ENCODE results near the gene SLC26A2. TPM values are rescaled to one million over a fixed set of nuclear protein-coding genes. Genes with fewer than 3 reads are reported as not detected.
"Not testable (repeated sequence)": the region's sequence is repeated elsewhere in the genome, so short reads cannot be mapped to it uniquely, and the experiment has no call there.

SLC26A2 gene
- total and polyA plus RNA-seq, 11 donors = 1.5 to 22.1 (median 6.8) TPM

DNA sequence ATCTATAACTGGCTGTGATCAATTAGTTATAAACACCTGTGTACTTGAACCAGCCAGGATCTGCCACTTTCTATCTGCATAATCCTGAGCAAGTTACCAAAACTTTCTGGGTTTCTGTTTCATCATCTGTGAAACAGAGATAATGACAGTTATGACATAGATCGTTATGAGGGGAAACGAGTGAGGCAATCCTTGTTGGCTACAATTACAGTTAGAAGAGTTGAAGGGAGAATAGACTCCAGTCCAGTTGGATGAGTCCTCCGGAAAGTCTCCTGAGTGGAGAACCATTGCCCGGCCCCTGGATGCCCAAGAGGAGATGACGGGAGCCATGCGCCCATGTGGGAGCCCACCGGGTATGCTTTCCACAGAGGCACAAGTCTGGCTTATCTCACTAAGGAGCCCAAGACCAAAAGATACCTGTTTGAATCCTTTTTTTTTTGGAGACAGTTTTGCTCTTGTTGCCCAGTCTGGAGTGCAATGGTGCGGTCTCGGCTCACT lies 20.4 kb upstream of the SLC26A2 start:
- H3K9me3 ChIP-seq = no peaks in the 10 kb centered on the region
- ATAC-seq (peak in 1 of 4 donors; percentile 35), DNase-seq (no peak)
- no peaks in the 10 kb centered on the region for H3K36me3 ChIP-seq
- WGBS, 4 donors = 76 to 82% (median 82%) methylated on average over 9 of the region's 9 CpGs
- intact Hi-C loops (cut with DNase I) = no loop called here
- no peak for TF ChIP-seq CTCF (IDR thresholded peaks at IDR 0.05)
- TF ChIP-seq POLR2A (IDR thresholded peaks at IDR 0.05) = no peak
- no peak overlapping the region for H3K27ac ChIP-seq
- H3K4me3 ChIP-seq = no peak overlapping the region
- no peaks in the 10 kb centered on the region for H3K27me3 ChIP-seq
- H3K4me1 ChIP-seq = peaks cover 0 to 29% (median 13%) of the 10 kb centered on the region in 12 donors

DNA sequence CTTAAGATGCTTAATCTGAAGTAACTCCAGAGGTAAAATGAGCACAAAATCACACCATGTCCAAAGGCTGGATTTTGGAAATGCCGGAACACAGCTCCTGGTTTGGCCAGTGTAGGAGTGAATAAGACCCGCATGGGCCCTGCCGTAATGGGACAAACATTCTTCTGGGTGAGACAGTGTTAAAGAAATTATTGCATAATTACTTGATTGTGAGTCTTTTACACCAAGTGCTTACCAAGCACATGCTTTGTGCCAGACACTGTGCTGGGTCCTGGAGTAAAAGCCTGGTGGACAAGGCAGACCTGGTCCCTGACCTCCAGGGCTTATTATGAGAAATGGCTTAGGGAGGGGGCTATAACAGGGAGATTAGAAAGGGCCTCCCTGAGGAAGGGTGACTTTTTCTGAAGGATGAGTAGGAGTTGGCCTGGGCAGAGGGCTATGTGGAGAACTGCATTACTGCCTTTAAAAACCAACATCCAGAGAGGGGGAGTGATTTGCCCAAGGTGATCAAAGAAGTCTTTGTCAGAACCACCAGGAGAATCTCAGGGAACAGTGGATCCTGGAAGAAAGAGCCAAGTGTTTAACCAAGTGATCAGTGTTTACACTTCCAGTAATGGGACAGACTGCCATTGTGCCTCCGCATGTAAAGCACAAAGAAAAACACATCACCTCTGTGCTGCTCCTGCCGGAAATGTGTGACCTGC lies 19.5 kb upstream of the SLC26A2 start:
- Histone ChIP-seq H3K4me1 (peaks cover 0 to 29% (median 13%) of the 10 kb centered on the region in 12 donors), H3K4me3 (no peak overlapping the region), H3K27me3 (no peaks in the 10 kb centered on the region), H3K9me3 (no peaks in the 10 kb centered on the region), H3K36me3 (no peaks in the 10 kb centered on the region), H3K27ac (no peak overlapping the region)
- DNase-seq = no peak
- WGBS, 4 donors = 71 to 93% (median 86%) methylated on average over 5 of the region's 5 CpGs
- TF ChIP-seq POLR2A (IDR thresholded peaks at IDR 0.05) = no peak
- TF ChIP-seq CTCF (IDR thresholded peaks at IDR 0.05) = no peak
- intact Hi-C loops (cut with DNase I) = no loop called here
- no peak for ATAC-seq

GRCh38 chr5:149941795-149942194 lies 18.8 kb upstream of the SLC26A2 start:
- no peak for DNase-seq
- Histone ChIP-seq H3K9me3 (no peaks in the 10 kb centered on the region), H3K27ac (no peak overlapping the region), H3K36me3 (no peaks in the 10 kb centered on the region), H3K4me3 (no peak overlapping the region), H3K27me3 (no peaks in the 10 kb centered on the region), H3K4me1 (peaks cover 0 to 29% (median 13%) of the 10 kb centered on the region in 12 donors)
- TF ChIP-seq CTCF (IDR thresholded peaks at IDR 0.05) = no peak
- no peak for TF ChIP-seq POLR2A (IDR thresholded peaks at IDR 0.05)
- no peak for ATAC-seq
- intact Hi-C loops (cut with DNase I) = no loop called here
- 86 to 96% (median 93%) methylated on average over 4 of the region's 4 CpGs for WGBS, 4 donors

GRCh38 chr5:149942199-149942598 lies 18.4 kb upstream of the SLC26A2 start:
- 89 to 98% (median 95%) methylated on average over 2 of the region's 2 CpGs for WGBS, 4 donors
- DNase-seq = no peak

DNA sequence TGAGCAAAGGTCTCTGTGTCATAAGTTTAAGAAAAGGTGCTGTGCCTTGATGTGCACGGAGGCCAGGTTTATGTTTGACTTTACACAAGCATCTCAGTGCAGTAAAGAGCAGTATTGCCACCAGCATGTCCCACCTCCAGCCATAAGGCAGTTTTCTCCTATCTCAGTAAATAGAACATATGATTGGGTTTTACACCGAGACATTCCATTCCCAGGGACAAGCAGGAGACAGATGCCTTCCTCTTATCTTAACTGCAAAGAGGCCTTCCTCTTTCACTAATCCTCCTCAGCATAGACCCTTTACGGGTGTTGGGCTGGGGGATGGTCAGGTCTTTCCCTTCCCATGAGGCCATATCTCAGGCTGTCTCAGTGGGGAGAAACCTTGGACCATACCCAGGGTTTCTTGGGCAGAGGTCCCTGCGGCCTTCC lies 17.8 kb upstream of the SLC26A2 start:
- peaks cover 0 to 25% (median 12%) of the 10 kb centered on the region in 12 donors for H3K4me1 ChIP-seq
- H3K27ac ChIP-seq; DNase-seq; H3K27me3 ChIP-seq; intact Hi-C loops (cut with DNase I); H3K9me3 ChIP-seq; H3K36me3 ChIP-seq; ATAC-seq; H3K4me3 ChIP-seq: not testable (repeated sequence)
- 65 to 76% (median 69%) methylated on average over 4 of the region's 4 CpGs for WGBS, 4 donors

More at GRCh38 chr5:149942199-149942598, 18.4 kb upstream of the SLC26A2 start:
- Histone ChIP-seq H3K4me3 (no peak overlapping the region), H3K9me3 (no peaks in the 10 kb centered on the region), H3K27ac (no peak overlapping the region), H3K27me3 (no peaks in the 10 kb centered on the region), H3K4me1 (peaks cover 0 to 29% (median 13%) of the 10 kb centered on the region in 12 donors), H3K36me3 (no peaks in the 10 kb centered on the region)
- TF ChIP-seq POLR2A (IDR thresholded peaks at IDR 0.05) = no peak
- TF ChIP-seq CTCF (IDR thresholded peaks at IDR 0.05) = no peak
- intact Hi-C loops (cut with DNase I) = no loop called here
- no peak for ATAC-seq

DNA sequence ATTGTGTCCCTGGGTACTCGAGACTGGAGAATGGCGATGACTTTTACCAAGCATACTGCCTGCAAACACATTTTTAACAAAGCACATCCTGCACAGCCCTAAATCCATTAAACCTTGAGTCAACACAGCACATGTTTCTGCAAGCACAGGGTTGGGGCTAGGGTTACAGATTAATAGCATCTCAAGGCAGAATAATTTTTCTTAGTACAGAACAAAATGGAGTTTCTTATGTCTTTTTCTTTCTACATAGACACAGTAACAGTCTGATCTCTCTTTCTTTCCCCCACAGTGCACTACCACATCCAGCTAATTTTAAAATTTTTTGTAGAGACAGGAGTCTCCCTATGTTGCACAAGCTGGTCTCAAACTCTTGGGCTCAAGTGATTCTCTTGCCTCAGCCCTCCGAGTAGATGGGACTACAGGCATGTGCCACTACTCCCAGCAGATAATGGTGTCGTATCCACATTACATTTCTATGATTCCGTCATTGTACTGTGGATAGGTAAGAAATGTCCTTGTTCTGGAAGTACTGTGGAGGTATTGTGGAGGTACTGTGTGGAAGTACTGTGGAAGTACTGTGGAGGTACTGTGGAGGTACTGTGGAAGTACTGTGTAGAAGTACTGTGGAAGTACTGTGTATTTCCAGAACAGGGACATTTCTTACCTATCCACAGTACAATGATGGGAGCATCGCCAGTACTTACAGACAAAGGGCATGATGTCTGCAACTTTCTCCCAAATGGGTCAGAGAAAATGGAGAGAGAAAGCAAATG lies 17.2 kb upstream of the SLC26A2 start:
- WGBS, 4 donors = 86 to 99% (median 89%) methylated on average over 4 to 6 of the region's 6 CpGs
- intact Hi-C loops (cut with DNase I); H3K27ac ChIP-seq; H3K36me3 ChIP-seq; DNase-seq; H3K27me3 ChIP-seq; H3K9me3 ChIP-seq; H3K4me3 ChIP-seq; ATAC-seq: not testable (repeated sequence)
- H3K4me1 ChIP-seq = peaks cover 0 to 19% (median 8%) of the 10 kb centered on the region in 12 donors

All from heart left ventricle (tissue), 16 donors.